ENCODE measurements around the gene PPP1R9A. TPM values are rescaled to one million over a fixed set of nuclear protein-coding genes. Genes with fewer than 3 reads are reported as not detected.

Gene PPP1R9A
- total RNA-seq = 55.2 and 57.2 TPM in 2 replicates
- long read RNA-seq, partial matches to known transcripts = 166 of 206 reads
- long read RNA-seq, other reads (novel, unspliced or antisense) = 38 of 206 reads

- peak within 1 kb of the TSS; percentile 93 for H3K4me3 Mint-ChIP-seq (ENCODE audit: low read depth)
- no peaks in the 10 kb centered on the region for H3K9me3 Mint-ChIP-seq (ENCODE audit: low read depth)
- H3K27me3 Mint-ChIP-seq = no peaks in the 10 kb centered on the region
- H3K4me1 Mint-ChIP-seq (ENCODE audit: low read depth) = peaks cover 33% of the 10 kb centered on the region
- TF ChIP-seq, protein P1, sequence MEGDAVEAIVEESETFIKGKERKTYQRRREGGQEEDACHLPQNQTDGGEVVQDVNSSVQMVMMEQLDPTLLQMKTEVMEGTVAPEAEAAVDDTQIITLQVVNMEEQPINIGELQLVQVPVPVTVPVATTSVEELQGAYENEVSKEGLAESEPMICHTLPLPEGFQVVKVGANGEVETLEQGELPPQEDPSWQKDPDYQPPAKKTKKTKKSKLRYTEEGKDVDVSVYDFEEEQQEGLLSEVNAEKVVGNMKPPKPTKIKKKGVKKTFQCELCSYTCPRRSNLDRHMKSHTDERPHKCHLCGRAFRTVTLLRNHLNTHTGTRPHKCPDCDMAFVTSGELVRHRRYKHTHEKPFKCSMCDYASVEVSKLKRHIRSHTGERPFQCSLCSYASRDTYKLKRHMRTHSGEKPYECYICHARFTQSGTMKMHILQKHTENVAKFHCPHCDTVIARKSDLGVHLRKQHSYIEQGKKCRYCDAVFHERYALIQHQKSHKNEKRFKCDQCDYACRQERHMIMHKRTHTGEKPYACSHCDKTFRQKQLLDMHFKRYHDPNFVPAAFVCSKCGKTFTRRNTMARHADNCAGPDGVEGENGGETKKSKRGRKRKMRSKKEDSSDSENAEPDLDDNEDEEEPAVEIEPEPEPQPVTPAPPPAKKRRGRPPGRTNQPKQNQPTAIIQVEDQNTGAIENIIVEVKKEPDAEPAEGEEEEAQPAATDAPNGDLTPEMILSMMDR (IDR thresholded peaks at IDR 0.05; ENCODE audit: unreplicated experiment) = peak; percentile 46
- DNase-seq (ENCODE audit: low spot score, unreplicated experiment) = peak; percentile 54
- H3K27ac Mint-ChIP-seq = peak within 1 kb of the TSS; percentile 99
- peaks cover 8% of the 10 kb centered on the region for H3K36me3 Mint-ChIP-seq (ENCODE audit: insufficient read depth)
Measured at GRCh38 chr7:94907026-94907810, at the start of gene PPP1R9A. TSS of gene PPP1R9A (plus strand) at chr7:94907594. CDS start at chr7:94910114, 2,520 bp downstream.

DNA sequence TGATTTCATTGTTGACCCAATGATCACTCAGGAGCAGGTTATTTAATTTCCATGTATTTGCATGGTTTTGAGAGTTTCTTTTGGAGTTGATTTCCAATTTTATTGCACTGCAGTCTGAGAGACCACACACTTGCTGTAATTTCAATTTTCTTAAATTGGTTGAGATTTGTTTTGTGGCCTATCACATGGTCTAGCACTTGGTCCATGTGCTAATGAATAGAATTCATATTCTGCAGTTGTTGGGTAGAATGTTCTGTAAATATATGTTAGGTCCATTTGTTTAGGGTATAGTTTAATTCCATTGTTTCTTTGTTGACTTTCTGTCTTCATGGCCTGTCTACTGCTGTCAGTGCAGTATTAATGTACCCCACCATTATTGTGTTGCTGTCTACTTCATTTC lies 36.3 kb upstream of the PPP1R9A start:
- peaks cover 16% of the 10 kb centered on the region for H3K9me3 Mint-ChIP-seq (ENCODE audit: low read depth)
- no peaks in the 10 kb centered on the region for H3K27me3 Mint-ChIP-seq
- H3K36me3 Mint-ChIP-seq (ENCODE audit: insufficient read depth) = no peaks in the 10 kb centered on the region
- no peak overlapping the region for H3K4me3 Mint-ChIP-seq (ENCODE audit: low read depth)
- TF ChIP-seq, protein P1 (IDR thresholded peaks at IDR 0.05; ENCODE audit: unreplicated experiment) = no peak
- no peaks in the 10 kb centered on the region for H3K4me1 Mint-ChIP-seq (ENCODE audit: low read depth)
- DNase-seq (ENCODE audit: low spot score, unreplicated experiment) = no peak
- H3K27ac Mint-ChIP-seq = no peak overlapping the region

- DNase-seq (ENCODE audit: low spot score, unreplicated experiment) = no peak
- TF ChIP-seq, protein P1 (IDR thresholded peaks at IDR 0.05; ENCODE audit: unreplicated experiment) = no peak
- peaks cover 24% of the 10 kb centered on the region for H3K9me3 Mint-ChIP-seq (ENCODE audit: low read depth)
- H3K4me3 Mint-ChIP-seq (ENCODE audit: low read depth) = no peak overlapping the region
- H3K4me1 Mint-ChIP-seq (ENCODE audit: low read depth) = peaks cover 2% of the 10 kb centered on the region
- H3K27me3 Mint-ChIP-seq = no peaks in the 10 kb centered on the region
- no peak overlapping the region for H3K27ac Mint-ChIP-seq
- peaks cover 5% of the 10 kb centered on the region for H3K36me3 Mint-ChIP-seq (ENCODE audit: insufficient read depth)
Measured at GRCh38 chr7:94873239-94873638, 34.2 kb upstream of the PPP1R9A start.

- H3K36me3 Mint-ChIP-seq (ENCODE audit: insufficient read depth) = peaks cover 7% of the 10 kb centered on the region
- TF ChIP-seq, protein P1 (IDR thresholded peaks at IDR 0.05; ENCODE audit: unreplicated experiment) = no peak
- DNase-seq (ENCODE audit: low spot score, unreplicated experiment) = no peak
- peaks cover 2% of the 10 kb centered on the region for H3K4me1 Mint-ChIP-seq (ENCODE audit: low read depth)
- no peak overlapping the region for H3K27ac Mint-ChIP-seq
- H3K9me3 Mint-ChIP-seq (ENCODE audit: low read depth) = peaks cover 30% of the 10 kb centered on the region
- no peak overlapping the region for H3K4me3 Mint-ChIP-seq (ENCODE audit: low read depth)
- H3K27me3 Mint-ChIP-seq = no peaks in the 10 kb centered on the region
Measured at GRCh38 chr7:94874036-94874785, 33.2 kb upstream of the PPP1R9A start.

DNA sequence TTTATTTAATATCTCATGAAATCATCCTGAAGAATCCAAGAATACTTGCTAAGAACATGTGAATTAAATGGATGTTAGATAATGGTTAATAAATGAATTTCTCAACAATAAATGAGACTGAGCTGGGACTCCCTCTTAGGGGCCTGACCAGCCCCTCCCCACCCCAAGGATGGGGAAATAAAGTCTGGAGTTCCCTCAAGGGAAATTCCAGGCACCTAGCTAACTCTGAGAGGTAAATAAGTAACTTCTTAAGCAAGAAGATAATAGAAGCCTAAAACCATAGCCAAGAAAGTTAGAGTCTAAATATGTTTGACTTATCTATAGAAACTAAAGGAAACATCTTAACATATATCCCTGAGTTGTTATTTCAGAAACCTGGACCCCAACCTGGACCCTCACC lies 32.2 kb upstream of the PPP1R9A start:
- TF ChIP-seq, protein P1 (IDR thresholded peaks at IDR 0.05; ENCODE audit: unreplicated experiment) = no peak
- Mint-ChIP-seq H3K36me3 (ENCODE audit: insufficient read depth) (peaks cover 7% of the 10 kb centered on the region), H3K27ac (no peak overlapping the region), H3K4me3 (ENCODE audit: low read depth) (no peak overlapping the region), H3K27me3 (no peaks in the 10 kb centered on the region), H3K4me1 (ENCODE audit: low read depth) (peaks cover 2% of the 10 kb centered on the region), H3K9me3 (ENCODE audit: low read depth) (peaks cover 30% of the 10 kb centered on the region)
- DNase-seq (ENCODE audit: low spot score, unreplicated experiment) = no peak

Measured in progenitor cell of endocrine pancreas (in vitro differentiated cells).